Mesendoderm (in vitro differentiated cells): ENCODE results near the gene LENEP.

Experiments used
- DNase-seq: peaks from one replicate; pipeline ENCODE4 v3.0.0; 2013
- H2AK5ac ChIP-seq: 2 replicates; pipeline ENCODE4 v1.6.1; 2013; ENCODE audit warnings: low read length, inconsistent platforms
- H2BK120ac ChIP-seq: 2 replicates; pipeline ENCODE4 v1.6.1; 2013; ENCODE audit warnings: low read depth, mild to moderate bottlenecking, low read length, moderate library complexity, mixed read lengths
- H2BK15ac ChIP-seq: replicated peaks from 2 replicates; pipeline ENCODE4 v1.6.1; 2013; ENCODE audit warnings: low read depth, mild to moderate bottlenecking, moderate library complexity
- H2BK5ac ChIP-seq: 2 replicates; pipeline ENCODE4 v1.6.1; 2013; ENCODE audit warnings: low read length, inconsistent platforms
- H3K18ac ChIP-seq: 2 replicates; pipeline ENCODE4 v1.6.1; 2013; ENCODE audit warnings: mild to moderate bottlenecking, low read length, mixed read lengths
- H3K23ac ChIP-seq: one replicate; pipeline ENCODE4 v1.6.1; 2013; ENCODE audit warnings: low read length
- H3K27ac ChIP-seq: 2 replicates; pipeline ENCODE4 v1.5.1; 2013; ENCODE audit warnings: low read depth, mild to moderate bottlenecking, inconsistent platforms, low read length, moderate library complexity
- H3K27me3 ChIP-seq: 2 replicates; pipeline ENCODE4 v1.6.1; 2013; ENCODE audit warnings: low read length, control low read depth, mild to moderate bottlenecking, inconsistent platforms; ENCODE audit not compliant: insufficient read depth, poor library complexity
- H3K36me3 ChIP-seq: 2 replicates; pipeline ENCODE4 v1.6.1; 2013; ENCODE audit warnings: low read length, inconsistent platforms; ENCODE audit not compliant: control insufficient read depth, insufficient read depth
- H3K4ac ChIP-seq: one replicate; pipeline ENCODE4 v1.6.1; 2013; ENCODE audit warnings: low read depth, mild to moderate bottlenecking, low read length, moderate library complexity
- H3K4me1 ChIP-seq: 2 replicates; pipeline ENCODE4 v1.6.1; 2013; ENCODE audit warnings: low read depth, low read length, inconsistent platforms; ENCODE audit not compliant: control insufficient read depth
- H3K4me2 ChIP-seq: 2 replicates; pipeline ENCODE4 v1.6.1; 2013; ENCODE audit warnings: low read length
- H3K4me3 ChIP-seq: 2 replicates; pipeline ENCODE4 v1.5.1; 2013; ENCODE audit warnings: mild to moderate bottlenecking, low read length
- H3K56ac ChIP-seq: one replicate; pipeline ENCODE4 v1.6.1; 2013; ENCODE audit warnings: low read length
- H3K79me1 ChIP-seq: 2 replicates; pipeline ENCODE4 v1.6.1; 2013; ENCODE audit warnings: low read length, inconsistent platforms
- H3K79me2 ChIP-seq: 2 replicates; pipeline ENCODE4 v1.6.1; 2013; ENCODE audit warnings: mild to moderate bottlenecking, low read length; ENCODE audit not compliant: control insufficient read depth, insufficient read depth
- H3K9ac ChIP-seq: 2 replicates; pipeline ENCODE4 v1.6.1; 2013; ENCODE audit warnings: low read length, inconsistent platforms
- H4K5ac ChIP-seq: one replicate; pipeline ENCODE4 v1.6.1; 2013; ENCODE audit warnings: low read length
- H4K8ac ChIP-seq: one replicate; pipeline ENCODE4 v1.6.1; 2013; ENCODE audit warnings: low read depth, mild to moderate bottlenecking, control low read depth, low read length, moderate library complexity
- WGBS: extraction: QIAGEN DNeasy Blood & Tissue Kit; methylation state at CpG from one replicate; pipeline ENCODE4 v1.1.7; 2013; ENCODE audit warnings: low lambda C conversion rate, missing lambda C conversion rate; ENCODE audit not compliant: insufficient coverage; ENCODE audit errors: extremely low coverage; 5-methylcytosine and 5-hydroxymethylcytosine counted together

Gene LENEP

DNA sequence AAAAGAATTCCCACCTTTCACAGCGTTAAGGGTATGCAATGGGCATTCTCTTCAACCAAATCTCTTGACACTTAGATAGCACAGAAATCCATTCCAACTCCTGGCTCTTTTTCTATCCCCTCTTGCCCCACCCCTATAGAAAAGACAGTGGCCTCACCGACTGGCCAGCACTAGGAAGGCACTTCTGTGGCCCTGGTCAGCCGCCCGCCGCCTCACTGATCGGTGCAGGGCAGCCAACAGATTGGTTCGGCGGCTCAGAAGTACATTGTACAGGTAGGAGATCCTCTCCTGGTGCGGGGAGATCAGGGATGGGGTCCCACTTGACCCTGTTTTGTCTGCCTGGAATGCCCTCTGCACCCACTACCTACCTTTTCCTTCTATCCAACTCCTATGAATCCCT, 30.9 kb downstream of the LENEP start:
- WGBS, result no CpG with 5 or more reads among the region's 9 CpGs
- Histone ChIP-seq H4K8ac (no peak overlapping the region), H3K18ac (no peak overlapping the region), H2AK5ac (no peak overlapping the region), H2BK15ac (no peak overlapping the region), H3K4me1 (no peaks in the 10 kb centered on the region), H3K9ac (no peak overlapping the region), H3K27me3 (no peaks in the 10 kb centered on the region), H3K27ac (no peak overlapping the region), H3K4me3 (no peak overlapping the region), H3K4me2 (no peak overlapping the region), H3K56ac (no peak overlapping the region), H2BK5ac (no peak overlapping the region), H3K79me1 (no peaks in the 10 kb centered on the region), H3K4ac (no peak overlapping the region), H3K36me3 (no peaks in the 10 kb centered on the region), H4K5ac (no peak overlapping the region), H3K23ac (no peak overlapping the region), H2BK120ac (no peak overlapping the region), H3K79me2 (no peaks in the 10 kb centered on the region)
- DNase-seq, result no peak

DNA sequence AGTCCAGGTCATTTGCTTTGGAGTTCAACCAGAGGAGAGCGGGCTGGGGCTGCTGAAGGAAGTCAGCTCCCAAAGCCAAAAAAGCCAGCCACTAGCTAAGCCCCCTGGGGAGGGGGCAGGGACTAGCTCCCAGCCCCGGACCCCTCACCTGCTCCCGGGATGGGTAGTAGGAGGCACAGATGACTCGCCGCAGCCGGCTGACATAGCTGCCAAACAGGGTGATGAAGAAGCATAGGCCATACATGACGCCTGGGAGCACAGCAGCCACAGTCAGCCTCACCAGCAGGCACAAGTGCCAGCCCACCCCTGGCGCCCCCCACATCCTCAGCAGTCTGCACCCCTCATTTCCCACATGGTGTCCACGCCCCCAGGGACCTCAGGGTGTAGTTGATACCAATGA, 32.8 kb downstream of the LENEP start:
- Histone ChIP-seq H4K5ac (no peak overlapping the region), H3K4me2 (no peak overlapping the region), H4K8ac (no peak overlapping the region), H2BK120ac (no peak overlapping the region), H2BK5ac (no peak overlapping the region), H3K9ac (no peak overlapping the region), H3K23ac (no peak overlapping the region), H3K4me1 (no peaks in the 10 kb centered on the region), H2BK15ac (no peak overlapping the region), H3K27me3 (no peaks in the 10 kb centered on the region), H3K79me1 (no peaks in the 10 kb centered on the region), H3K36me3 (no peaks in the 10 kb centered on the region), H3K4ac (no peak overlapping the region), H3K27ac (no peak overlapping the region), H3K4me3 (no peak overlapping the region), H3K79me2 (no peaks in the 10 kb centered on the region), H3K56ac (no peak overlapping the region), H3K18ac (no peak overlapping the region), H2AK5ac (no peak overlapping the region)
- DNase-seq, result no peak
- WGBS, result no CpG with 5 or more reads among the region's 9 CpGs

DNA sequence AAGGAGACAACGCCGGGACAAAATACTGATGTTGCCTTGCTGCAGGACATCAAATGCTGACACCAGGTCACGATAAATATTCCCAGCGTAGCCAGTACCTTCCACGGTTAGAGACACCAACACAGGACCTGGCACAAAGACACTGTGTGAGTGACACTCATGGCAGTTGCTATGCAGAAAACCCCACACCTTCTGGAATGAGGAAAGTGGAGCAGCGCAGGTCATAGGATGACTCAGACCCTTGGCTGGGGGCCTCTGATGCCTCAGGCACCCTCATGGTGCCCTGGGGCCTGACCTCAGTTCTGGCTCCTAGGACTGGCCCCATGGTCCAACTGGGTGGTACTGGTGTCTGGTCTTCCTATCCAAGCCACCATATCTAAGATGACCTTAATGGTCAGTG, 33.2 kb downstream of the LENEP start:
- no peak overlapping the region for H2AK5ac ChIP-seq
- no peak overlapping the region for H3K9ac ChIP-seq
- no peaks in the 10 kb centered on the region for H3K27me3 ChIP-seq
- no peak overlapping the region for H3K23ac ChIP-seq
- no peak overlapping the region for H2BK5ac ChIP-seq
- no peak overlapping the region for H2BK15ac ChIP-seq
- no peak overlapping the region for H4K5ac ChIP-seq
- no peak overlapping the region for H3K4ac ChIP-seq
- no peaks in the 10 kb centered on the region for H3K79me2 ChIP-seq
- H3K36me3 ChIP-seq, result no peaks in the 10 kb centered on the region
- no CpG with 5 or more reads among the region's 6 CpGs for whole genome bisulfite sequencing
- no peak overlapping the region for H3K4me3 ChIP-seq
- DNase-seq, result no peak
- H3K79me1 ChIP-seq, result no peaks in the 10 kb centered on the region
- H2BK120ac ChIP-seq, result no peak overlapping the region
- no peak overlapping the region for H3K4me2 ChIP-seq
- no peak overlapping the region for H3K27ac ChIP-seq
- no peak overlapping the region for H3K56ac ChIP-seq
- H3K18ac ChIP-seq, result no peak overlapping the region
- no peaks in the 10 kb centered on the region for H3K4me1 ChIP-seq
- H4K8ac ChIP-seq, result no peak overlapping the region

DNA sequence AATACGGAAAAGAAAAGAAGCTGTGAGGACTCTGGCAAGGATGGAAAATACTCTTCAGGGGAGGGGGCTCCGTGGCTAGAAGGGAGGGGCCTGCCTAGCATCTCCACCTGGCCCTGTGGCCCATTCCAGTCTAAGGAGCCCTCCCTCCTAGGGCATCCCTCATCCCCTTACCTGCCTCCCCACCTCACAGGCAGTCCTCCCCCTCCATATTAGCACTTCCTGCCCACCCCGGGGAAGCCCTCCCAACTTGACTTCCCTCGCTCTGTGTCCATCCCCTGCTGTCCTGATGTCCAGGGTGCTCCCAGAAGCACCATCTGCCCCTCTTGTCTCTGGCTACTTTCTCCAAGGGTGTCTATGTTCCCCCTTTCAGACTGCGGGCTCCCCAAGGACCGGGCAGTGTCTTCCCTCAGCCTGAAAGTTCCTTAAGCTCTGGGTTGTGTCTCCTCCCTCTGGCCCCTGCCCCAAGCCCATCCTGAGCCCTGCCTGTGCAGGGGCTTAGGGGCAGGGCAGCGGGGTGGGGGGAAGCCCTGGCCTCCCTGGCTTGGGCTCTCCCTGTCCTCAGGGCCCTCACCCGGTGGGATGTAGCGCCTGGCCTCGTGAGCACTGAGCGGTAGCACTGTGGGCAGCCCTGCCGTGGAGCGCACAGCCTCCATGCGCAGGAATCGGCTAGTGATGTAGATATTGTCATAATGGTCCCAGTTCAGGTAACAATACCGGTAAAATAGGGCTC, 36.3 kb downstream of the LENEP start:
- Histone ChIP-seq H3K27me3 (no peaks in the 10 kb centered on the region), H2BK15ac (no peak overlapping the region), H3K4me1 (no peaks in the 10 kb centered on the region), H3K4ac (no peak overlapping the region), H2BK5ac (no peak overlapping the region), H2BK120ac (no peak overlapping the region), H3K9ac (no peak overlapping the region), H3K4me2 (no peak overlapping the region), H3K18ac (no peak overlapping the region), H3K36me3 (no peaks in the 10 kb centered on the region), H4K5ac (no peak overlapping the region), H3K79me1 (no peaks in the 10 kb centered on the region), H3K56ac (no peak overlapping the region), H3K23ac (no peak overlapping the region), H4K8ac (no peak overlapping the region), H3K27ac (no peak overlapping the region), H3K79me2 (no peaks in the 10 kb centered on the region), H2AK5ac (no peak overlapping the region), H3K4me3 (no peak overlapping the region)
- DNase-seq, result no peak
- WGBS, result no CpG with 5 or more reads among the region's 16 CpGs

DNA sequence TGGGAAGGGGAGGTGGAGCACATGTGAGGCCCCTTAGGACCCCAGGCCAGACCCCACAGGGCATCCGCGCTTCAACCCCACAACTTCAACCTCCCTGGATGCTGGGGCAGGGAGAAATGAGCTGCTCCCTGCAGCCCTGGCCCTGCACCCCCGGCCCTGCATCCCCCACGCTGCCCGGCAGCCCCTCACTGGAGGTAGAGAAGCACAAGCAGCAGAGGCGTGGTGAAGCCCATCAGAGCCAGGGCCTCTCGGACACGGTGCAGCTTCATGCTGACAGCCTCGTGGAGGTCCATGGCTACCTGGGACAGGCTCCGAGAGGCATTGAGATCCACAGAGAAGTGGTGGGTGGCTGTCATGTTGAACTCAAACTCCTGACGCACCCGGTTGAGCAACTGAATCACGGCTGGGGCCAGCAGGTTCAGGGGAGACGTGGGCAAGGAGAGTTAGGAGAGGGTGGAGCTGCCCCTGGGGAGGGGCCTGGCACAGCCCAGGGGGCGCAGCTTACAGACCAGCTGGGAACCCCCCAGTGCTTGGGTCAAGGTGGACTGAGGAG, 36.9 kb downstream of the LENEP start:
- no peak overlapping the region for H3K4ac ChIP-seq
- no peaks in the 10 kb centered on the region for H3K79me1 ChIP-seq
- no peak overlapping the region for H3K18ac ChIP-seq
- no peak overlapping the region for H4K8ac ChIP-seq
- no peaks in the 10 kb centered on the region for H3K36me3 ChIP-seq
- DNase-seq, result no peak
- H3K4me3 ChIP-seq, result no peak overlapping the region
- H3K56ac ChIP-seq, result no peak overlapping the region
- no peak overlapping the region for H2BK15ac ChIP-seq
- WGBS, result no CpG with 5 or more reads among the region's 15 CpGs
- no peaks in the 10 kb centered on the region for H3K4me1 ChIP-seq
- no peak overlapping the region for H2AK5ac ChIP-seq
- no peak overlapping the region for H3K9ac ChIP-seq
- no peak overlapping the region for H3K27ac ChIP-seq
- H3K27me3 ChIP-seq, result no peaks in the 10 kb centered on the region
- no peak overlapping the region for H3K4me2 ChIP-seq
- no peak overlapping the region for H3K23ac ChIP-seq
- H3K79me2 ChIP-seq, result no peaks in the 10 kb centered on the region
- H4K5ac ChIP-seq, result no peak overlapping the region
- H2BK5ac ChIP-seq, result no peak overlapping the region
- no peak overlapping the region for H2BK120ac ChIP-seq

DNA sequence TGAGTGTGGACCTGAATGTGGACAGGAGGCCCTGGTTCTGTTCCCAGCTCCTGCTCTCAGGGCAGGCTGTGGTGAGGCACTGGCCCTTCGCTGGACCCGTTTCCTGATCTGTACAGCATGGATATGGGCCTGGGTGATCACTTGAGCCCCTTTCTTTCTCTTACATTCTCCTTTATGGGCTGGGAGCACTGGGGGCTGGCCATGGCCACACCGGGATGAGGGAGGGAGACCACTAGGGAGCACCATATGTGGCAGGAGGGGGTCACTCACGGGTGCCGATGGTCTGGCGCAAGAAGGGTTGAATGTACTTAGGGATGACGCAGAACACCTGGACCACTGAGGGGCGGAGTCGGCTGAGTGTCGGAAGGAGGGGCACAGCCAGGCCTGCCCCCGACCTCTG, 37.5 kb downstream of the LENEP start:
- no peak overlapping the region for H2AK5ac ChIP-seq
- H3K23ac ChIP-seq, result no peak overlapping the region
- H3K27ac ChIP-seq, result no peak overlapping the region
- H2BK15ac ChIP-seq, result no peak overlapping the region
- no peak overlapping the region for H3K9ac ChIP-seq
- no peak for DNase-seq
- H3K79me2 ChIP-seq, result no peaks in the 10 kb centered on the region
- no peak overlapping the region for H4K5ac ChIP-seq
- no peaks in the 10 kb centered on the region for H3K79me1 ChIP-seq
- WGBS, result no CpG with 5 or more reads among the region's 11 CpGs
- H3K36me3 ChIP-seq, result no peaks in the 10 kb centered on the region
- H4K8ac ChIP-seq, result no peak overlapping the region
- no peaks in the 10 kb centered on the region for H3K27me3 ChIP-seq
- no peak overlapping the region for H2BK5ac ChIP-seq
- no peak overlapping the region for H2BK120ac ChIP-seq
- no peak overlapping the region for H3K4me2 ChIP-seq
- H3K18ac ChIP-seq, result no peak overlapping the region
- no peak overlapping the region for H3K4ac ChIP-seq
- no peak overlapping the region for H3K4me3 ChIP-seq
- H3K56ac ChIP-seq, result no peak overlapping the region
- H3K4me1 ChIP-seq, result no peaks in the 10 kb centered on the region
